Right lobe of liver (tissue), 4 donors: ENCODE results near the gene PNPLA5.

Source experiments
- CTCF ChIP-seq, 4 donors: fragments of 200-600 bp in 3 of 4; fragments of 450-650 bp in 1 of 4; IDR thresholded peaks; one replicate each; pipeline versions ENCODE4 v1.5.1 to v1.8.0; 2016 to 2022; ENCODE audit warnings: antibody characterized with exemption in 4 of 4, mild to moderate bottlenecking in 2 of 4
- POLR2A ChIP-seq: fragments of 450-650 bp; IDR thresholded peaks from one replicate; pipeline ENCODE4 v1.6.1; 2017; ENCODE audit warnings: antibody characterized with exemption, mild to moderate bottlenecking
- donor health status: DM: no; HTN: no; CAD: no.
- donor health status: DM: no; HTN: no; CAD: no.
- donor health status: DM: no; HTN: yes; CAD: no.

GRCh38 chr22:43860831-43861230, 31.0 kb downstream of the PNPLA5 start:
- TF ChIP-seq CTCF (IDR thresholded peaks at IDR 0.05) = no peak
- TF ChIP-seq POLR2A = no peak
